HG02623 (cell line): ENCODE measurements around the gene SLC34A3.
A peak's percentile ranks its signal among the peaks of the same experiment; 100 is the strongest.

Source experiments
- ATAC-seq: cut with Tn5 transposase; IDR thresholded peaks from one replicate; pipeline ENCODE4 v1.9.1; 2021; ENCODE audit warnings: moderate library complexity; ENCODE audit not compliant: unreplicated experiment

SLC34A3 gene

DNA sequence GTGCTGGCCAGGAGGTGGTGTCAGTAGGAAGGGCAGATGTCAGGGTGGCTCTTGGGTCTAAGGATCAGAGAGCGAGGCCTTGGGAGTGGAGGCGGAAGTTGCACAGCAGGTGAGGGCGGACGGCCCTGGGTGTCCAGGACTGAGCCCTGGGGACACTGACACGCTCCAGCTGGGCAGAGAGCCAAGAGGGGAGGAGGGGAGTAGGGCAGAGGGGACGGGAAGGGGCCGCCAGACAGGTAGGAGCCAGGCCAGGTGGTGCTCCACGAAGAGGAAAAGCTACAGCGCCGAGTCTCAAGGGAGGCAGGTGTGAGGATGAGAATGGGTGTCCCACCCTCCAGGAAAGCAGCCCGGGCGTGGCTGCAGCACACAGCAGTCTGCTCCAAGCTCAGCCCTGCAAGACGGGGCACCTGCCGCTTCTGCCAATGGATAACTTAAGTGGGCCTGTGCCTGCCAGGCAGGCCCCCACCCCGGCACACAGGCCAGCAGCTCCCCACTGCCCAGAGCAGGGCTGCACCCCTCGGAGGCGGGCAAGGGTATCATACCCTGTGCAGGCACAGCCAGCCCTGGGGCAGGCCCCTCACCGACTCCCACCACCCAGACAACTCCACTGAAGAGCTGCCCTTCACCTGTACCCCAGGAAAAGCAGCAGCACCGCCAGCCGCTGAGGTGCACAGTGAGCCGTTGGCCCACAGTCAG lies 35.0 kb upstream of the SLC34A3 start:
- no peak for ATAC-seq

GRCh38 chr9:137198051-137198901 lies 32.4 kb upstream of the SLC34A3 start:
- ATAC-seq, result no peak

- no peak for ATAC-seq
Measured at GRCh38 chr9:137198902-137199283, 31.8 kb upstream of the SLC34A3 start.

DNA sequence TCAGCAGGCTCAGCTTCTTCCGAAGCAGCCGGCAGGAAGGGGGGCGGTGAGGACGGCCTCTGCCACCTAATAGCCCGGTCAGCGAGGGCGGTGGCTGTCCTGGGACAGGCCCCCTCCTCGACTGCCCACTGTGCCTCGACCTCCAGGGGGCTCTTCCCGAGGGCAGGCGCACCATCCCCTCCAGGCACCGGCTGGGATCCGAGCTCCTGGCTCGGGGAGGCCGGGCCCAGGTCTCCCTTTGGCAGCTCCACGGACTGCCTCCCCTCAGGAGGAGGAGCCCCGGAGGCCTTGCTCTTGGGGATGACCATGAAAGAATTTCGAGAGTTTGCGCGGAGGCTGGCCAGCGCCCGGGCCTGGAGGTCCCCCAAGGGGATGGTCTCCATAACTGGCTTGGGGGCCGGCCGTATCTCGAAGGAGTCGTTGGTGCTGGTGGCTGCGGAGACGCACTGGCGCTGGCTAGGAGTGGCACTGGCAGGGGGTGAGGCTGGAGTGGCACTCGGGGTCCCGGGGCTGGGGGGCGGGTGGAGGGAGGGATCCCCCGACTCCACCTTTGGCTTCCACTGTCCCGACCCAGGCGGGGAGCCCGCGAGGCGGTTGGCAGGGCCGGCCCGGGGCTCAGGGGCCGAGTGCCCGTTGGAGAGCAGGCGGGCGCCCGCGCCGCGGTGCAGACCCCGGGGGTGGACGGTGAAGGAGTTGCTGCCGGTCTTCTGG lies 31.1 kb upstream of the SLC34A3 start:
- ATAC-seq, result no peak

DNA sequence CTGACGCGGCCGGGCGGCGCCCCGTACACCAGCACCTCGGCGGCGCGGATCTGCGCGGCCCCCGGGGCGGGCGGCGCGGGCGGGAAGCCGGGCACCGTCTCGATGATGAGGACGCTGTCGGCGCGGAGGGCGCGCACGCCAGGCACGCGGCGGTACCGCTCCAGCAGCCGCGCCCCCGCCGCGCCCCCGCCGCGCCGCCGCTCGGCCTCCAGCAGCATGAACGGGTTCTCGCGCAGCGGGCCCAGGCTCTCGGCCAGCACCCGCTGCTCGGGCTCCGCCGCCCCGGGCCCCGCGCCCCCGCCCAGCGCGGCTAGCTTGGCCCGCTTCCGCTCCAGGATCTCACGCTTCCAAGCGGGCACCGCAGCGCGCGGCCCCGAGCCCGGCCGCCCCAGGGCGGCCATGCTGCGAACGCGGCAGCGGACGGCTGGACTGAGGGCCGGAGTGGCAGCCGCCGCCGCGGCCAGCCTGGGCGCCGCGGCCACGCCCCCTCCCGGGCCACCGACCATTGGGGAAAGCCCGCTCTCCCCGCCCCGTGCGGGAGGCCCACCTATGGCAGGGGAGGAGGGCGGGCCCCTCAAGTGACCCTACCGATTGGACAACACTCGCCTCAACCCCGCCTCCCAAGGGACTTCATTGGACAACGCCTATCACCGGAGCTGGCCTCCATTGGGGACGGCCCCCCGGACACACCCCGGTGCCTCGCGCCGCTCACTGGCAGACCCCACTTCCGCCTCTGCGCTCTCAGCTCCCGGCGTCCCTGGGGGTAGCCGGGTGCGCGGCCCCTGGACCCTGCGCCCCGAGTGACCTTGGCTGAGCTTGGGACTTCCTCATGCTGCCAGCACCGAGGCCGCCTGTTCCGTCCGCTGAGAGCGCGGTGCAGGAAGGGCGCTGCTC lies 30.1 kb upstream of the SLC34A3 start, which contains the start of gene TPRN:
TPRN (minus strand) TSS at position 431 of the 894 bp plus-strand sequence; CDS start at position 401, 30 bp downstream.
- ATAC-seq, result peak; percentile 82

- ATAC-seq, result no peak
Measured at GRCh38 chr9:137201205-137201868, 29.4 kb upstream of the SLC34A3 start.

- no peak for ATAC-seq
Measured at GRCh38 chr9:137202966-137203365, 27.7 kb upstream of the SLC34A3 start.

GRCh38 chr9:137204731-137205125 lies 26.0 kb upstream of the SLC34A3 start:
- no peak for ATAC-seq

DNA sequence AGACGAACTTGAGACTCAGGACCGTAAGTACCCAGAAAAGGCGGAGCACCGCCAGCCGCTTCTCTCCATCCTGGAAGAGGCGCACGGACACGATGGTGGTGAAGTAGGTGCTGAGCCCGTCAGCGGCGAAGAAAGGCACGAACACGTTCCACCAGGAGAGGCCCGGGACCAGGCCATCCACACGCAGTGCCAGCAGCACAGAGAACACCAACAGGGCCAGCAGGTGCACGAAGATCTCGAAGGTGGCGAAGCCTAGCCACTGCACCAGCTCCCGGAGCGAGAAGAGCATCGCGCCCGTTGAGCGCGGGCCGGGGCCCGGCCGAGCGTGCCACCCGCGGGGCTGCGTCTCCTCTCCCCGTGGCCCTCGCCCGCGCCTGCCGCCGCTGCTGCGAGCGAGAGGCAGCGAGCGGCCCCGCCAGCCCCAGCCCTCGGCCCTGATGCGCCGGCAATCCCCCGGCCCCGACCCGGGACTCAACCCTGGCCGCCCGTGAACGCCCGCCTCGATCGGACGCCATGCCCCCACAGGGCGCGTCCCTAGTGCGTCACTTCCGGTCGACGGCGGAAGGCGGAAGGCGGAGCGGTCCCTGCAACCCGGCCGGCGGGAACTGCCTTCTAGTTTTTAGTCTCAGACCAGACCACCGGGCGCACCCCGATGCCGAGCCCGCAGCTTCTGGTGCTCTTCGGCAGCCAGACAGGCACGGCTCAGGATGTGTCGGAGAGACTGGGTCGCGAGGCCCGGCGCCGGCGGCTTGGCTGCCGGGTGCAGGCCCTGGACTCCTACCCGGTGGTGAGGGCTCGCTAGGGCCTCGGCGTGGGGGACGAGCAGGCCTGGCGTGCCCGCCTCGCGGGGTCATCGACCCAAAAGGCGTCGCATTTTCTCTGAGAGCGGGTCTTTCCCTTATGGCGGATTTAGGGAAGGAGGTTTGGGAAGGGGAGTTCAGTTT lies 25.3 kb upstream of the SLC34A3 start, which contains the start of the genes NDOR1 and TMEM203:
NDOR1 (plus strand) TSS at position 575 of the 944 bp plus-strand sequence; CDS start at position 653, 78 bp downstream.
TMEM203 (minus strand) TSS at position 523 of the 944 bp plus-strand sequence; CDS start at position 289, 234 bp downstream.
- peak; percentile 34 for ATAC-seq

GRCh38 chr9:137206602-137207001 lies 24.1 kb upstream of the SLC34A3 start:
- ATAC-seq, result no peak

GRCh38 chr9:137211532-137211931 lies 19.2 kb upstream of the SLC34A3 start:
- no peak for ATAC-seq

- no peak for ATAC-seq
Measured at GRCh38 chr9:137212520-137212919, 18.2 kb upstream of the SLC34A3 start.

DNA sequence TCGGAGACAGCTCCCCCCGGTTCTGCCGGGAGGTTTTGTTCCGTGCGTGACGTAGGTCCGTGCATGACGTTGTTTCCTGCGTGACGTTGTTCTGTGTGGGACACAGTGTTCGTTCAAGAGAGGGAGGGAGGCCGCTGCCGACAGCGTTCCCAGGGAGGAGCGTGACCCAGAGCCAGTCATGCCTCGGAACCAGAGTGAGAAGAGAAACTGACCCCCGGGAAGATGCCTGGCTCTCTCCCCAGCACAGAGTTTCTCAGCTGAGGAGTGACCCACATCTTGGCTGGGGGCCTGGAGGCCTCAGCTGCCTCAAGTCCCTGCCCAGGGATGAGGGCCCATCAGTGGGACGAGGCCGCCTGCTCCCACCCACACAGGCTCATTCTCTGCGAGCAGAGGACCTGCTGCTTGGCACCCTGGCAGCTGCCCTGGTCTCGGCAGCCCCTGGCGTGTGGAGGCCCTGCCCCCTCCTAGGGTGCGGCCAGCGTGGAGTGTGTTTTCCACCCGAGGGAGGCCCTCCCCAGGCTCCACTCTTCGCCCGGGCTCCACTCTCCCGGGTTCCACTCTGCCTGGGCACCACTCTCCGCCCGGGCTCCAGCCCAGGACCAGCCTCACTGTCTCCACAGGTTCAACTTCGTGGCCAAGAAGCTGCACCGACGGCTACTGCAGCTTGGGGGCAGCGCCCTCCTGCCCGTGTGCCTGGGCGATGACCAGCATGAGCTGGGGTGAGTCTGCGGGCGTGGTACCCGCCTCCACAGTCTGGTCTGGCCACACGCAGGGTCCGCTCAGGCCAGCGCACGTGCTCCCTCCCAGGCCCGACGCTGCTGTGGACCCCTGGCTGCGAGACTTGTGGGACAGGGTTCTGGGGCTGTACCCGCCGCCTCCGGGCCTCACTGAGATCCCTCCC lies 17.3 kb upstream of the SLC34A3 start:
- no peak for ATAC-seq

- ATAC-seq, result no peak
Measured at GRCh38 chr9:137214620-137215019, 16.1 kb upstream of the SLC34A3 start.

DNA sequence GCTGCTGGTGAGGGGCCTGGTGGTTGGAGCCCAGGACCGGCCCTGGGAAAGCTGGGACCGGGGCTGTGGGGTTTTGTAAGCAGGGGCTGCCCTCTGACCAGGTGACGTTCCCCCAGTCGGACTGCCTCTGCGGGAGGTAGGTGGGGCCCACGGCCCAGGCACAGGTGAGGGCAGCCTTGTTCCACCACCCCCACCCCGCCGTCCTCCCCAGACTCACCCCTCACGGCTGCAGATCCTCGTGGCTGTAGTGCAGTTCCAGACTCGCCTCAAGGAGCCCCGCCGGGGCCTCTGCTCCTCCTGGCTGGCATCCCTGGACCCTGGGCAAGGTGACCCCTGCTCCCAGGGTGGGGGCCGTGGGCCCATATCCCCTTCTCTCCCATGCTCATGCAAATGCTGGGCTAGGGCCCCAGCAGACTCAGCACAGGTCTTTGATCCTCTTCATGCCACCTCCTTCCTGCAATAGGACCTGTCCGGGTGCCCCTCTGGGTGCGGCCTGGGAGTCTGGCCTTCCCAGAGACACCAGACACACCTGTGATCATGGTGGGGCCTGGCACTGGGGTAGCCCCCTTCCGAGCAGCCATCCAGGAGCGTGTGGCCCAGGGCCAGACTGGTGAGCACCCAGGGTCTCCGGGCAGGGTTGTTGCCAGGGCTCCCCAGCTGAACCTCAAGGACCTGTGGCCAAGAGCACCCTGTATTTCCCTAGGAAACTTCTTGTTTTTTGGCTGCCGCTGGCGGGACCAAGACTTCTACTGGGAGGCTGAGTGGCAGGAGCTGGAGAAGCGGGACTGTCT lies 15.3 kb upstream of the SLC34A3 start:
- ATAC-seq, result no peak

- no peak for ATAC-seq
Measured at GRCh38 chr9:137216188-137216965, 14.3 kb upstream of the SLC34A3 start.
